Measurements from ENCODE around the gene RASD1. TPM values are rescaled to one million over a fixed set of nuclear protein-coding genes. Genes with fewer than 3 reads are reported as not detected.

The RASD1 gene
- total and polyA plus RNA-seq, 2 experiments from 2014 or later = 3.6 to 3.7 TPM

- no peak overlapping the region; the same call in 2 of the 3 replicates for H3K4me3 Mint-ChIP-seq
- Histone ChIP-seq H2AFZ (no peak overlapping the region), H3K27me3 (ENCODE audit: insufficient read depth) (peaks cover 25% of the 10 kb centered on the region), H3K4me1 (ENCODE audit: insufficient read depth) (peaks cover 22% of the 10 kb centered on the region), H3K36me3 (ENCODE audit: insufficient read depth) (no peaks in the 10 kb centered on the region), H3F3A (replicated peaks; ENCODE audit: low read depth) (peaks cover 3% of the 10 kb centered on the region), H3K27ac (ENCODE audit: low read depth) (no peak overlapping the region), H4K20me1 (replicated peaks; ENCODE audit: insufficient read depth) (peaks cover 5% of the 10 kb centered on the region; the same call in 1 of the 2 replicates), H3K4me2 (no peak overlapping the region), H3K79me2 (replicated peaks; ENCODE audit: insufficient read depth) (no peaks in the 10 kb centered on the region), H3K4me3 (no peak overlapping the region), H3K9me2 (ENCODE audit: insufficient read depth) (no peaks in the 10 kb centered on the region)
- ATAC-seq = no peak
- peaks cover 24% of the 10 kb centered on the region for H3K4me1 Mint-ChIP-seq
- no peaks in the 10 kb centered on the region; the same call in 2 of the 3 replicates for H3K9me3 Mint-ChIP-seq
- H3K27me3 Mint-ChIP-seq (ENCODE audit: insufficient read depth, low read depth, poor library complexity) = peaks cover 40% of the 10 kb centered on the region
- TF ChIP-seq ZNF114 (CRISPR knock-in tag; IDR thresholded peaks at IDR 0.05) (no peak), POLR2AphosphoS5 (IDR thresholded peaks at IDR 0.05; ENCODE audit: low read depth) (no peak), STAT1 (IDR thresholded peaks at IDR 0.05; ENCODE audit: unreplicated experiment) (no peak), CTCF (conservative IDR thresholded peaks at IDR 0.05; ENCODE audit: low read depth in 2 of 2) (no peak), NANOG (IDR thresholded peaks at IDR 0.05; ENCODE audit: borderline replicate concordance) (no peak), REST (IDR thresholded peaks at IDR 0.05; ENCODE audit: unreplicated experiment) (no peak), ETS1 (IDR thresholded peaks at IDR 0.05) (no peak), ZNF462 (CRISPR knock-in tag; IDR thresholded peaks at IDR 0.05) (no peak), EZH2phosphoT487 (IDR thresholded peaks at IDR 0.05; ENCODE audit: unreplicated experiment) (no peak), CREB1 (CRISPR knock-in tag; IDR thresholded peaks at IDR 0.05; ENCODE audit: low read depth) (no peak), JUNB (IDR thresholded peaks at IDR 0.05; ENCODE audit: unreplicated experiment) (no peak), ZNF331 (CRISPR knock-in tag; IDR thresholded peaks at IDR 0.05; ENCODE audit: low read depth) (no peak), EZH2 (IDR thresholded peaks at IDR 0.05; ENCODE audit: low read depth, unreplicated experiment) (no peak)
- H3K36me3 Mint-ChIP-seq (ENCODE audit: low read depth) = no peaks in the 10 kb centered on the region; the same call in 2 of the 3 replicates
- no peak for DNase-seq (ENCODE audit: low spot score)
- H3K27ac Mint-ChIP-seq = no peak overlapping the region
Measured at GRCh38 chr17:17497845-17498520, 1.8 kb upstream of the RASD1 start.
